A673 (cell line): ENCODE measurements around the gene CIBAR2. TPM values are rescaled to one million over a fixed set of nuclear protein-coding genes. Genes with fewer than 3 reads are reported as not detected.

Experiments
- BruUV-seq: library from RNA; stranded (reverse); fragments of 400-500 nt; replicated peaks from 2 replicates; lab custom pipeline; 2021; lab: Mats Ljungman, UMichigan
- CTCF ChIA-PET: fragments of 300-600 bp; sonication (Branson Sonifier 250); formaldehyde crosslinking; loops from one replicate; lab custom pipeline; 2022; ENCODE audit warnings: antibody characterized with exemption; lab: Charles Lee
- POLR2A ChIA-PET: fragments of 300-600 bp; sonication (Branson Sonifier 250); formaldehyde crosslinking; loops from one replicate; lab custom pipeline; 2022; ENCODE audit warnings: antibody characterized with exemption; ENCODE audit not compliant: low non-redundant PET; lab: Charles Lee
- DNase-seq: peaks from one replicate; pipeline ENCODE4 v3.0.0-alpha.2; 2015; ENCODE audit warnings: low spot score
- H3K27ac ChIP-seq: fragments of 200-600 bp; sonication (generic); 2 replicates; pipeline ENCODE4 v1.5.1; 2016; ENCODE audit warnings: mixed run types, low read depth, mild to moderate bottlenecking, mixed read lengths, antibody characterized with exemption, low read length; ENCODE audit not compliant: poor library complexity, severe bottlenecking
- H3K27me3 ChIP-seq: fragments of 200-600 bp; sonication (generic); replicated peaks from 2 replicates; pipeline ENCODE4 v1.6.1; 2017; ENCODE audit warnings: mixed run types, low read depth, mild to moderate bottlenecking, mixed read lengths, antibody characterized with exemption, low read length; ENCODE audit not compliant: insufficient read depth, poor library complexity
- H3K36me3 ChIP-seq: fragments of 200-600 bp; sonication (generic); 2 replicates; pipeline ENCODE4 v1.6.1; 2016; ENCODE audit warnings: mixed run types, mild to moderate bottlenecking, mixed read lengths, antibody characterized with exemption, low read length; ENCODE audit not compliant: insufficient read depth, poor library complexity, severe bottlenecking
- H3K4me1 ChIP-seq: fragments of 200-600 bp; sonication (generic); 2 replicates; pipeline ENCODE4 v1.6.1; 2017; ENCODE audit warnings: mixed run types, mild to moderate bottlenecking, mixed read lengths, antibody characterized with exemption, low read length; ENCODE audit not compliant: insufficient read depth, poor library complexity, severe bottlenecking
- H3K4me3 ChIP-seq: fragments of 200-600 bp; sonication (generic); 2 replicates; pipeline ENCODE4 v1.5.1; 2016; ENCODE audit warnings: low read depth, mixed run types, mild to moderate bottlenecking, mixed read lengths, low read length; ENCODE audit not compliant: poor library complexity, severe bottlenecking
- H3K9me3 ChIP-seq: fragments of 200-600 bp; sonication (generic); 2 replicates; pipeline ENCODE4 v1.6.1; 2016; ENCODE audit warnings: mixed run types, low read depth, mild to moderate bottlenecking, mixed read lengths, antibody characterized with exemption, low read length; ENCODE audit not compliant: poor library complexity, severe bottlenecking
- EZH2 ChIP-seq: fragments of 200-600 bp; sonication (generic); IDR thresholded peaks from 2 replicates; pipeline ENCODE4 v1.6.1; 2017; ENCODE audit warnings: borderline replicate concordance, low read depth, mild to moderate bottlenecking, mixed read lengths, antibody characterized with exemption, low read length; ENCODE audit not compliant: poor library complexity, severe bottlenecking
- intact Hi-C: fragments of 100-400 bp; cut with micrococcal nuclease; formaldehyde crosslinking; loops from one replicate; pipeline ENCODE4 v1.10.0; 2022; ENCODE audit not compliant: unreplicated experiment
- total RNA-seq: library from RNA; stranded (reverse); gene quantifications from 2 replicates; pipeline ENCODE4 v1.2.3, GENCODE V29; 2021
- TF ChIP-seq, protein P1 (sequence below): fragments of 300-800, 200-600 bp; sonication (generic); conservative IDR thresholded peaks from 2 replicates; pipeline ENCODE4 v1.5.1; 2017; ENCODE audit warnings: low read depth, mild to moderate bottlenecking, antibody characterized with exemption, low read length, moderate library complexity, mixed read lengths

The CIBAR2 gene
- total RNA-seq, 1 experiment from 2014 or later, result not detected

DNA sequence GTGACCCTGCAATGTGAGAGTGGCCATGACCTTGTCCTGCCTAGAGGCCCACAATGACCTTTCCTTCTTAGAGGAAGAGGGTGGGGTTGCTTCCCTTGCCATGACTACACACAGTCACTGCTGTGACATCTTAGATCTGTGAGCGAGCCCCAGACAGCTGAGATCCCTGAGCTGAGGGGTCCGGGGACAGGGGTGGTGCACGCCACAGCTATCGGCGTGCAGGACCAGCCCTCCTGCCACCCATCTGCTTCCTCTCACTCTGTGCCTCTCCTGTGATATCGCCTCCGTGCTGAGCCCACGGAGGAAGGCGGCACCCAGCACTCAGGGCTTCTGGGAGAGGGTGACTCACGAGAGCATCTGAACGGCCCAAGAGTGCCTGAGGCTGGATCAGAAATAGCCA is 49.4 kb downstream of the CIBAR2 start:
- TF ChIP-seq EZH2, result no peak
- TF ChIP-seq, protein P1, sequence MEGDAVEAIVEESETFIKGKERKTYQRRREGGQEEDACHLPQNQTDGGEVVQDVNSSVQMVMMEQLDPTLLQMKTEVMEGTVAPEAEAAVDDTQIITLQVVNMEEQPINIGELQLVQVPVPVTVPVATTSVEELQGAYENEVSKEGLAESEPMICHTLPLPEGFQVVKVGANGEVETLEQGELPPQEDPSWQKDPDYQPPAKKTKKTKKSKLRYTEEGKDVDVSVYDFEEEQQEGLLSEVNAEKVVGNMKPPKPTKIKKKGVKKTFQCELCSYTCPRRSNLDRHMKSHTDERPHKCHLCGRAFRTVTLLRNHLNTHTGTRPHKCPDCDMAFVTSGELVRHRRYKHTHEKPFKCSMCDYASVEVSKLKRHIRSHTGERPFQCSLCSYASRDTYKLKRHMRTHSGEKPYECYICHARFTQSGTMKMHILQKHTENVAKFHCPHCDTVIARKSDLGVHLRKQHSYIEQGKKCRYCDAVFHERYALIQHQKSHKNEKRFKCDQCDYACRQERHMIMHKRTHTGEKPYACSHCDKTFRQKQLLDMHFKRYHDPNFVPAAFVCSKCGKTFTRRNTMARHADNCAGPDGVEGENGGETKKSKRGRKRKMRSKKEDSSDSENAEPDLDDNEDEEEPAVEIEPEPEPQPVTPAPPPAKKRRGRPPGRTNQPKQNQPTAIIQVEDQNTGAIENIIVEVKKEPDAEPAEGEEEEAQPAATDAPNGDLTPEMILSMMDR, result no peak
- POLR2A ChIA-PET, result no interaction called here
- CTCF ChIA-PET, result no interaction called here
- Histone ChIP-seq H3K27me3 (no peaks in the 10 kb centered on the region), H3K9me3 (no peaks in the 10 kb centered on the region), H3K27ac (no peak overlapping the region), H3K4me1 (no peaks in the 10 kb centered on the region), H3K4me3 (no peak overlapping the region), H3K36me3 (no peaks in the 10 kb centered on the region)
- intact Hi-C loops, result no loop called here
- BruUV-seq, result no TSS peak
- DNase-seq, result no peak

DNA sequence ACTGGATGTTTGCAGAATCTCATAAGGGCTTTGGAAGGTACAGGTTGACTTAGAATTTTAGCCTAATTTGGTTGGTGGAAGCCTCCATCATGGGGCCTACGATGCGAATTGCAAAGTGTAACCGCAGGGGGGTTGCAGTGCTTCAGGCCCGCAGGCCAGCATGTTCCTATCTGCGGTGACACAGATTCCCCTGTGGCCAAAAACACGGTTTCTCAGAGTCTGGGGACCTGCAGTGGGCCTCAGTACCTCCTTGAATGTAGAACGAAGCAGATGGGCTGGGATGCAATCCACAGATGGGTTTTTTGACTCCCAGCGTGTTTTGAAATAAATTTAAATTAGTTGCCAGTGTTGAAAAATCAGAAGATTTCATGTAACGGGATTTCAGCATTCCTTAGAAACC is 49.9 kb downstream of the CIBAR2 start:
- no peak overlapping the region for H3K4me3 ChIP-seq
- BruUV-seq, result no TSS peak
- TF ChIP-seq EZH2, result no peak
- TF ChIP-seq, protein P1, result no peak
- ChIA-PET CTCF (no interaction called here), POLR2A (interaction anchor here (0.5 kb wide), 1 partner anchor 86 kb away, joined by 3 read pairs; no protein-coding TSS in a partner anchor)
- no peaks in the 10 kb centered on the region for H3K27me3 ChIP-seq
- H3K36me3 ChIP-seq, result no peaks in the 10 kb centered on the region
- no peak overlapping the region for H3K27ac ChIP-seq
- DNase-seq, result no peak
- no peaks in the 10 kb centered on the region for H3K4me1 ChIP-seq
- intact Hi-C loops, result no loop called here
- no peaks in the 10 kb centered on the region for H3K9me3 ChIP-seq

DNA sequence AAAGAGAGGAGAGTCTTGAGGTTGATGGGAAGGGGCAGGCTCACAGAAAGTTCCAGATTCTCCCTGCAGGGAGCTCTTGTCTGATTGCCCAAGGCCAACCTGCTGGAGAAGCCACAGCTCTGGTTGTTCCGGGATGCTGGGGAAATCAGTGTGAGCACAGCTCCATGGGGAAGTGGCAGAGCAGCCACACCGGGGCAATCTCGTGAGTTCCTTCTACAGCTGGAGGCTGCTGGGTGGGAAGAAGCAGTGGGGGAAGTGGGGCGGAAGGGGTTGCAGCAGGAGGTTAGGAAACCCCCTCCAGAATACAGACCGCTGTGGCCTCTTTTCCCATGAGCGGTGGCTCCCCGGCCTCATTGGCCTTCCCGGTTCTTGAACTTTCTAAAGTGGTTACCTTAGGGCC is 50.7 kb downstream of the CIBAR2 start:
- Histone ChIP-seq H3K27me3 (no peaks in the 10 kb centered on the region), H3K4me3 (no peak overlapping the region), H3K36me3 (no peaks in the 10 kb centered on the region), H3K9me3 (no peaks in the 10 kb centered on the region), H3K27ac (no peak overlapping the region), H3K4me1 (no peaks in the 10 kb centered on the region)
- intact Hi-C loops, result no loop called here
- TF ChIP-seq EZH2, result no peak
- TF ChIP-seq, protein P1, result no peak
- DNase-seq, result no peak
- ChIA-PET POLR2A (interaction anchor here (0.7 kb wide), 1 partner anchor 12 kb away, joined by 4 read pairs; no protein-coding TSS in a partner anchor), CTCF (interaction anchor here (1.0 kb wide), 1 partner anchor 25 kb away, joined by 4 read pairs; no protein-coding TSS in a partner anchor)
- BruUV-seq, result no TSS peak
